ENCODE results near the gene RBFA. TPM values are rescaled to one million over a fixed set of nuclear protein-coding genes. Genes with fewer than 3 reads are reported as not detected.
"Not testable (repeated sequence)": the region's sequence is repeated elsewhere in the genome, so short reads cannot be mapped to it uniquely, and the experiment has no call there.

The RBFA gene
- polyA plus RNA-seq (ENCODE audit: insufficient read length in 4 of 4): 10 to 100 TPM; 27.0 to 30.4 (median 29.4) TPM

DNA sequence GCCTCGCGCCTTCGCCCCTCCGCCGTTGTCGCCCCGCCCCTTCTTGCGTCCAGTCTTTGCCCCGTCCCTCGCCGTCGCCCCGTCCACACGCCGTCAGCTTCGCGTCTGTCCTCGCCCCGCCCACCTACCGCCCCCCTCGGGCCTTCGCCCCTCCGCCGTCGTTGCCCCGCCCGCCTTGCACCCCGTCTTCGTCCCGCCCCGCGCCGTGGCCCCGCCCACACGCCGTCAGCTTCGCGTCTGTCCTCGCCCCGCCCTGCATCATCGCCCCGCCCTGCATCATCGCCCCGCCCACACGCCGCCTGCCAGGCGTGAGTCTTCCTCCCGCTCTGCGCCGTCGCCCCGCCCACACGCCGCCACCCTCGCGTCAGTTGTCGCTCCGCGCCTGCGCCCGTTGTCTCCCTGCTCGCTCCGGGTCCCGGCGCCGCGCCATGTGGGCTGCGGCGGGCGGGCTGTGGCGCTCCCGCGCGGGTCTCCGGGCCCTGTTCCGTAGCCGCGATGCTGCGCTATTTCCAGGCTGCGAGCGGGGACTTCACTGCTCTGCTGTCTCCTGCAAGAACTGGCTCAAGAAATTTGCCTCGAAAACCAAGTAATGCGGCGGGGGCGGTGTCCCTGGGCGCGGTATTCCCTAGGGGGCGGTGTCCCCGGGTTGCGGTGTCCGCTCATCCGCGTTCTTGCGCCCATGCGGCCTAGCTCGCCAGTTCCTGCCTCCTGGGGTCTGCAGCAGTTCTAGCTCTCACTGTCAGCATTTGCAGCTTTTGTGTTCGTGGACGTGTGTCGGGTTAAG is at the start of gene RBFA:
Gene RBFA, plus strand, starts transcription at position 367 of the 784 bp plus-strand sequence. Its CDS starts 62 bp downstream, at position 429.
- peak; percentile 93 to 99 (median 95) for DNase-seq (ENCODE audit: low read depth in 4 of 4, low spot score in 3 of 4)

DNA sequence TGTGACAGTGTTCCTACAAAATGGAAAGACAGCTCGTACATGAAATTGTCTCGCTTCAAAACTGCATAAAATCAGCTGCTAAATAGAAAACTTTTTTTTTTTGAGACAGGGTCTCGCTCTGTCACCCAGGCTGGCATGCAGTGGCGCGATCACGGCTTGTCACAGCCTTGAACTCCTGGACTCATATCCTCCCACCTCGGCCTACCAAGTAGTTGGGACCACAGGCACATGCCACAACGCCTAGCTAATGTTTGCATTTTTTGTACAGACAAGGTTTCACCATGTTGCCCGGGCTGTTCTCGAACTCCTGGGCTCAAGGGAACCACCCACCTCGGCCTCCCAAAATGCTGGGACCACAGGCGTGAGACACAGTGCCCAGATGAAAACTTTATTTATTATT is 49.1 kb upstream of the RBFA start:
- no peak for DNase-seq (ENCODE audit: low read depth in 4 of 4, low spot score in 3 of 4)

- no peak for DNase-seq (ENCODE audit: low read depth in 4 of 4, low spot score in 3 of 4)
Observed at GRCh38 chr18:79986726-79987125, 47.5 kb upstream of the RBFA start.

- no peak for DNase-seq (ENCODE audit: low read depth in 4 of 4, low spot score in 3 of 4)
Observed at GRCh38 chr18:79987566-79987965, 46.7 kb upstream of the RBFA start.

- DNase-seq (ENCODE audit: low read depth in 4 of 4, low spot score in 3 of 4): peak; percentile 11 to 56 (median 26)
Observed at GRCh38 chr18:79988071-79988450, 46.2 kb upstream of the RBFA start.

DNA sequence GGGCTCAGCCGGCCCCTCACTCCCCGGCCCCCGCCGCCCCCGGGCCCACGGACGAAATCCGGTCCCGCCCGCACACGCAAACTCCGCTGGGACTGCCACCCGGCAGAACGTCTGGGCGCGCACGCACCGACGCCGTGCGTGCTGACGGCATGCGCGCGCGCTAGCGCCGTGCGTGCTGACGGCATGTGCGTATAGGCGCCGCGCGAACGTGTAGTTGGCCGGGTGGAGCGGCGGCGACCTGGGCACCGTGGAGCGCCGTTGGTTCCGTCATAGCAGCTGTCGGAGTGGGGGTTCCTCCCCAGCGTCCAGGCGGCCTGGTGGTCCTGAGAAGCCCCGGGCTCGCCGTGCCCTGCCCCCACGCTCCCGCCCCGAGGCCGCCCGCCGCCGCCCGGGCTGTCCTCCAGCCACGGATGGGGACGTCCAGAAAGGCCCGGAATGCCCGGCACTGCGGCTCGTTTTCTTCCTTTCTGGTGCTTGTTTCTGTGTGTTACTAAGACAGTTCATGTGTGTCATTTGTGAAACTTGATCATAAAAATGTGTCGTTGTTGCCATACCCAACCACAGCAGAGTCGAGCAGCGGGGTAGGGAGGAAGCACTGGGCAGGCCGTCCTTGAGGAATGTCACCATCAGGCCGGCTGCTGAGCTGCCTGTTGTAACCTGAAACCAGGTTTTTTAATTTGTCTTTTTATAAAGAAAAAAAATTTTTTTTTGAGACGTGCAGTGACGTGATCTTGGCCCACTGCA is 45.6 kb upstream of the RBFA start, which contains the start of gene TXNL4A:
Gene TXNL4A, minus strand, starts transcription at position 113 of the 744 bp plus-strand sequence. CDS start 171 bp downstream, outside the sequence.
- peak; percentile 66 to 74 (median 70) for DNase-seq (ENCODE audit: low read depth in 4 of 4, low spot score in 3 of 4)

DNA sequence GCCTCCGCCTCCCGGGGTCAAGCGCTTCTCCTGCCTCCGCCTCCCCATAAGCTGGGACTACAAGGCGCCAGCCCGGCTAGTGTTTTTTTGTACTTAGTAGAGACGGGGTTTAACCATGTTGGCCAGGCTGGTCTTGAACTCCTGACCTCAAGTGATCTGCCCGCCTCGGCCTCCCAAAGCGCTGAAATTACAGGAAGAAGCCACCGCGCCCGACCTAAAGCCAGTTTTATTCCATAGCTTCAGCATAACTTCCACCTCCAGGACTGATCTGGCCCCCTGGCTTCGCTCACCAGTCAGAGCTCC is 45.1 kb upstream of the RBFA start:
- no peak for DNase-seq (ENCODE audit: low read depth in 4 of 4, low spot score in 3 of 4)

DNA sequence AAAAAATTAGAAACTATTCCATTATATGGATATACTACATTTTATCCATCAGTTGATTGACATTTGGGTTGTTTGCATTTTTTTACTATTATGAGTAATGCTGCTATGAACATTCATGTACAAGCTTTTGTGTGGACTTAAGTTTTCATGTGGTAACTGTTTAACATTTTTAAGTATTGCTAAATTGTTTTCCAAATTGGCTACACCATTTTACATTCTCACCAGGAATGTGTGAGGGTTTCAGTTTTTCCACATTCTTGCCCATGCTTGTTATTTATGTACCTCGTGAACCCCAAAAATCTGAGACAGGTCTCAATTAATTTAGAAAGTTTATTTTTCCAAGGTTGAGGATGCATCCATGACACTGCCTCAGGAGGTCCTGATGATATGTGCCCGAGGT is 42.7 kb upstream of the RBFA start:
- DNase-seq (ENCODE audit: low read depth in 4 of 4, low spot score in 3 of 4): no peak

DNA sequence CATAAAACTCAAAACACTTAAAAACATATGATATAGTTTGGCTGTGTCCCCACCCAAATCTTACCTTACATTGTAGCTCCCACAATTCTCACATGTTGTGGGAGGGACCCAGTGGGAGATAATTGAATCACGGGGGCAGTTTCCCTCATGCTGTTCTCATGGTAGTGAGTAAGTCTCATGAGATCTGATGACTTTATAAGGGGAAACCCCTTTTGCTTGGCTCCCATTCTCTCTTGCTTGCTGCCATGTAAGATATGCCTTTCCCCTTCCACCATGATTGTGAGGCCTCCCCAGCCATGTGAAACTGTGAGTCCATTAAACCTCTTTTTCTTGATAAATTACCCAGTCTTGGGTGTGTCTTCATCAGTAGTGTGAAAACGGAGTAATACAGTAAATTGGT is 34.5 kb upstream of the RBFA start:
- not testable (repeated sequence) for DNase-seq (ENCODE audit: low read depth in 4 of 4, low spot score in 3 of 4)

- no peak for DNase-seq (ENCODE audit: low read depth in 4 of 4, low spot score in 3 of 4)
Observed at GRCh38 chr18:80000877-80001276, 33.4 kb upstream of the RBFA start.

DNA sequence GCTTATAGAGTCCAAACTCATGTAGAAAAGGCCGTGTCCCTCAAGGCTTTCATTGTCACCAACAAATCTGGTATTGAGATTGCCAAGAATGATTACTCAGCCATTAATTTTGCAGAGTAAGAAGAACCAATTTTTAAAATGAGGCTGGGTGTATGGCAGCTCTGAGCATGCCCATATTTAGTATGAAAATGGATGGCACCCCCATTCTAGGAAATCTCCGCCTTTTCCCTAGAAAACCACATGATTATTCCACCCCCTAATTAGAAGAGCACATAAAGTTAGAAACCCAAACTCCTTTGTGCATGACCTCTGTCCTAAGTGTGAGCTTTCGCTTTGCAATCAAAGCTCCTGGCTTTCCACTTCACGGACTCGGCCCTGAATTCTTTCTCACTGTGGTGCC is 31.8 kb upstream of the RBFA start:
- no peak for DNase-seq (ENCODE audit: low read depth in 4 of 4, low spot score in 3 of 4)

GRCh38 chr18:80004600-80005342 is 29.5 kb upstream of the RBFA start:
- no peak for DNase-seq (ENCODE audit: low read depth in 4 of 4, low spot score in 3 of 4)

DNA sequence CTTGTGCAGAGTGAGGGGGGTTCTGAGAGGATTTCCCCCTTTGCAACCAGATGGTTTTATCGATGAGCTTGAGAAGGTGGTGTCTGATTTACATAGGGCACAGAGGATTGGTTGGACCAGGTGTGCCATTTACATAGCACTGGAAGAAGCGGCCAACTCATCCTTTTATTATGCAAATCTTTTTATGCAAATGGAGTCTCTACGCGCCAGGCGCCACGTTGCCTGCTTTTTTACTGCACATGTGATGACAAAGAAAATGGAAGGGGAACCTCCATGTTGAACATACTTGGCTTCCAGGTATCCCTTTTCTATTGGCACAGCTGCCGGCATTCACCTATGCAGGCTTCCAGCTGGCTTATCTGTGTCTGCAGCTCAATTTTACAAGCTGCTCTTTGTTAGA is 27.5 kb upstream of the RBFA start:
- no peak for DNase-seq (ENCODE audit: low read depth in 4 of 4, low spot score in 3 of 4)

- DNase-seq (ENCODE audit: low read depth in 4 of 4, low spot score in 3 of 4): no peak
Observed at GRCh38 chr18:80009661-80010550, 24.3 kb upstream of the RBFA start.

- no peak for DNase-seq (ENCODE audit: low read depth in 4 of 4, low spot score in 3 of 4)
Observed at GRCh38 chr18:80010551-80010906, 23.7 kb upstream of the RBFA start.

GRCh38 chr18:80011496-80012137 is 22.6 kb upstream of the RBFA start:
- DNase-seq (ENCODE audit: low read depth in 4 of 4, low spot score in 3 of 4): not testable (repeated sequence)

GRCh38 chr18:80012714-80013113 is 21.5 kb upstream of the RBFA start:
- DNase-seq (ENCODE audit: low read depth in 4 of 4, low spot score in 3 of 4): no peak

- no peak for DNase-seq (ENCODE audit: low read depth in 4 of 4, low spot score in 3 of 4)
Observed at GRCh38 chr18:80022613-80023012, 11.6 kb upstream of the RBFA start.

DNA sequence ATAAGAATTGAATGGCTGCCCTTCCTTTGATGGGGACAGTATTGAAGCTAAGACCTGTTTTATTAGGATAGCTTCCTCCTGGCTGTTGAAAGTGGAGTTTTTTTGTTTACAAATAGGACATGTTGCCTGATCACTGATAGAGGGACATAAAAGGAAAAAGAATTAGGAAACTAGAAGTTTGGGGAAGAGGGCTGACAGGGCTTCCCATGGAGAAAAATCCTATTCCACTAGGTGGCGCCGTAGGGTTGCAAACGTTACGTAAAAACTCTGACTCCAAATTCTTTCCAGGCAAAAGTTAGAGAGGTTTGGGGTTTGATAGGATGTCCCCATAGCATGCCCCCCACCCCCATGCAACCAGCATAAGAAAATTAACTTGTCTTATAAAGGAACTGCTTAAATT is 11.1 kb upstream of the RBFA start:
- no peak for DNase-seq (ENCODE audit: low read depth in 4 of 4, low spot score in 3 of 4)

DNA sequence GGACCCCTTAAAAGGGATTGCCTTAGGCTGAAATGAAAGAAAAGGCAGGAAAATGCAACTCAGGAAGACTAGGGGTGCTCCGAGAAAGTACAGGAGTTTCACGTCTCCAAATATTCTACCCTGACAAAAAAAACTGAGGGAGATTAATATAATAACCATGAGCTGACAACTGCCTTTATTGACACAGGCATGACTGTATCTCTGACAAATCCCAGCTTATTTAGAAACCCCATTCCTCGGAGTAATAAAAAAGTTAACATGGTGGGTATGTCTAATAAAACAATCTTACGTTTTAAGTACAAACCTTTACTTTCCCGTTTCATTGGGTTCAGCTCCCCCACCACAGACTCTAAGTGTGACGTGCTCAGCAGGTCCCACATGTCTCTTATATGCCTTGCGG is 7.9 kb upstream of the RBFA start:
- DNase-seq (ENCODE audit: low read depth in 4 of 4, low spot score in 3 of 4): no peak

Measured in right renal pelvis (tissue), 4 donors.